NCI-H128 (cell line): Measurements from ENCODE around the gene AKIRIN2.

ENCODE experiments used
- DNase-seq: peaks from one replicate; lab custom pipeline; 2025; ENCODE audit not compliant: unreplicated experiment; lab: John Stamatoyannopoulos, UW

The AKIRIN2 gene

DNA sequence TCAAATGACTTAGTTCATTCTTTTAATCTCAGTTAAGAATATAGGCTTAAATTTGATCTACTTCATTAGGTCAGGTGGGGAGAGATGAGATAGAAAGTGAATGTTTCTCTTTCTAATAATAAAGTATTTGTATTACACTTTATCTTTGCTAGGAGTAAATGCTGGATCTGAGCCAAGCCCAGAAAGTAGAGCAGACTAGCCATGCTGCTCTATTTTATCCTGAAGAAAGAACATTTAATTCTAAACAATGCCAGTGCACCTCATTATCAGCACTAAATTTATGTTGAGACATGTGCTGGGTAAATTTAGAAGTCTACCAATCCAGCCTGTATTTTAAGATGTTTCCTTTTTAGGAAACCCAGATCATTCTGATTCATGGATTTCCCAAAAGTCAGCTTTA lies 43.5 kb downstream of the AKIRIN2 start:
- no peak for DNase-seq

DNA sequence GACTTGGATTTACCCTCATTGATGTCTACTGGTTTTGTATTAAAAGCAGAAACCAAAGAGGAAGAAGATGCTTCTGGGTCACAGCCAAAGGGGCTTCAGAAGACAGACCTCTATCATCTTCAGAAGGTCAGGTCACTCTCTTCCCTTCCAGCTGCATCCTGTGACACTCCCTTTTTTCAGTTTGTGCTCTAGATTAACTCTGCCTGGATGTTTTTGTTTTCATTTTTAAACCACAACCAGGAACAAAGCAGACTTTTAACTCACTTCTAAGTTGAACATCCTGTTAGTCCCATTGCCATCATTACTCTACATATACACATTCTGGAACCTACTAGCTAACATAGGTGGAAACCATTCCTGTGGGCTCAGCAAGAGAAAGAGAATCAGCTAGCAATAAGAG lies 45.2 kb downstream of the AKIRIN2 start:
- no peak for DNase-seq

DNA sequence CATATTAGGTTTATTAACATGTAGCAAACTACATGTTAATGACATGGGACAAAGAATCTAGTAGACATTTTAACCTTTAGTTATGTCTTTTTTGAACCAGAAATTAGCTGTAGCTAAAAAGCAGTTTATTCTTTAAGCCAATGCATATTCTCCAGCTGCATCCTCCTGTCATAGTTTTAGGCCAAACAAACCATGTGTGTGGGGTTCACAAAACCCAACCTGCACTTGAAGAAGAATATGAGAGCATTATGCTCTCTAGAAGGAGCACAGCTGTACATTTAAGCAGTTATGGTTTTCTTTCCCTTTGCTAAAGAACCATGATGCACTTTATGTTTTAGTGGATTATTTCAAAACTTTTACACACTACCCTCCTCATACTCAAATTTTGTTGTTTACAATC lies 46.2 kb downstream of the AKIRIN2 start:
- no peak for DNase-seq

DNA sequence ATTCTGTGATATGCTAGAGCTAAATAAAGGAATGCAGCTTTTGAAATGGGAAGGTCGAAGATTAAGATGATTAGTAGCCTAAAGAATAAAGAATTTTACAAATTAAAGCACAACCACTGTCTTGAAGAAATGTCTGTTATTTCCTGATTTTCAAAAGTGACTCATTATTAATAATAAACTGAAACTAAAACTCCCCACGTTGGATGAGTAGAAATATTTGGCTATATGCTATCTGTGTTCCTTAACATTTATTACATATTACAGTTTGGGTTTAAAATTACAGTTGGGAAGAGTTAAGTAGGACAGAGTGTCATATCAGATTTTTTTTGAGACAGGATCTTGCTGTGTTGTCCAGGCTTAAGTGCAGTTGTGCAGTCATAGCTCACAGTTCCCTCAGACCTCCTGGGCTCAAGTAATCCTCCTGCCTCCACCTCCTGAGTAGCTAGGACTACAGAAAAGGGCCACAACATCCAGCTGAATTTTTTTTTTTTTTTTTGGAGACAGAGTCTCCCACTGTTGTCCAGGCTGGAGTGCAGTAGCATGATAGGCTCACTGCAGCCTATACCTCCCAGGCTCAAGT lies 47.1 kb downstream of the AKIRIN2 start:
- DNase-seq = no peak

DNA sequence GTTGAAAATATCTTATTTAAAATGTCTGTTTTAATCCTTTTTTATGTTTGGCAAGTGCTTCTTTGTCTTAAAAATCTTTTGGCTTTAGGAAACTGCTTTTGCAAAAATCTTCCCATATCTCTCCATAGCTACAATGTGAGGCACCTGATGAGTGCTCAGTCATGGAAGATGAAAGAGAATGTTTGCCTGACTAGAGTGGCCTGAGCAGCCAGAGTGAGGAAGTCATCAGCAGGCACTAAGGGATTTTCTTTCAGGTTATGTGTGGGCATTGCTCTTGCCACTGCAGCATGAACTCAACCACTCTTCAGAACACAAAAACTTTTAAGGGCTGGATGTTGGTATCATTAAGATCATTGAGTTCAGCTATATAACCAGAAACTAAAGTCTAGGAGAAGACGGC lies 47.9 kb downstream of the AKIRIN2 start:
- no peak for DNase-seq

DNA sequence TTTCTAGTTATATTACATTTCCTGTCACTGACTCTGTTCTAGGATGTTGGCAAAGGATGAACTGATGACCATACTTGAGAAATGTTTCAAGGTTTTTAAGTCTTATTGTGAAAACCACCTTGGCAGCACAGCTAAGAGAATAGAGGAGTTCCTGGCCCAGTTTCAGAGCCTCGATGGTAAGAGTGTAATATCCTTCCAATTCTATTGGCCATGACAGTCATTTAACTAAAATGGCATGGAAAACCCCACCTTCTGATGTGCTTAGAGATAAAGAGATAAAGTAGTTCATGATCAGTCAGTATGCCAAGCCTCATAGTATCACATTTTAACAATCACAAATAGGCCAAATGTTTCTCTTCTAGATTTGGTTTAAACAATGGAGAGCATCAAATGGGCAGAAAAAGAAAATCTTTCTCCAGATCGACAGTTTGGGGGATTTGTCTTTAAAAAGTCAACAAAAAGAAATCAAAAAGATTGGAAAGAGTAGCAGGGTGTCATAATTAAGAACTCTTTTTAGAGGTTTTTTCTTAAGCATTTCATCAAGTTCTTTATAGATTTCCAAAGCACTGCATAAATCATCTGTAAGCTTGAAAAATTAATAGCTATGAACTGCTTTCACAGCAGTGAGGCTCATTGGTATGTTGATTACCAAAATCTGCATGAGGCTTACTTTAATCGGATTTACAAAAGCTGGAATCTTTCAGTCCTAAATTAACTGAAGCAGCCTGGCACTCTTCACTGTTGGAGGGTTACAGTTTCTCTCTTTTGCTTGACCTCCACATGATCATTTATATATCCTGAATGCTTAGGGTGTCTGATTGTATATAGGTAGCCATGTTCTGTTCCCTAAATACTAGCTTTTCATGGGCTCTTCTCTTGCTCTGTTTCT lies 48.7 kb downstream of the AKIRIN2 start:
- DNase-seq = no peak

DNA sequence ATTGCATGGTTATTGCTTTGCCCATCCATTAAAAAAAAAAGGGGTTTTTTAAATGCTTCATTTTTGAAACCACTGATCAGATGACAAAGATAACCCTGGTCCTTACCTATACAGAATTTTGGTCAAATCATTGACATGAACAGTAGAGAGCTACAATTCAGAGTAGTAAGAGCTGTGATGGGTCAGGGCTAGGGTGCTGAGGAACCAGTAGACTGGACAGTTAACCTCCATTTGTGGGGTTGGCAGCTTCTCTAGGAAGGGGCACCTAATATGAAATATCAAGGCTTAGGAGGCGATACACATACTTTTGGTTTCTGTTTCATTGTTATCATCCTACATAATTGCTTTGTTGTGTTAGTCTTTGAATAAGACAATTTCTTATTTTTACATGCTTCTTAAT lies 57.0 kb downstream of the AKIRIN2 start:
- DNase-seq = no peak

DNA sequence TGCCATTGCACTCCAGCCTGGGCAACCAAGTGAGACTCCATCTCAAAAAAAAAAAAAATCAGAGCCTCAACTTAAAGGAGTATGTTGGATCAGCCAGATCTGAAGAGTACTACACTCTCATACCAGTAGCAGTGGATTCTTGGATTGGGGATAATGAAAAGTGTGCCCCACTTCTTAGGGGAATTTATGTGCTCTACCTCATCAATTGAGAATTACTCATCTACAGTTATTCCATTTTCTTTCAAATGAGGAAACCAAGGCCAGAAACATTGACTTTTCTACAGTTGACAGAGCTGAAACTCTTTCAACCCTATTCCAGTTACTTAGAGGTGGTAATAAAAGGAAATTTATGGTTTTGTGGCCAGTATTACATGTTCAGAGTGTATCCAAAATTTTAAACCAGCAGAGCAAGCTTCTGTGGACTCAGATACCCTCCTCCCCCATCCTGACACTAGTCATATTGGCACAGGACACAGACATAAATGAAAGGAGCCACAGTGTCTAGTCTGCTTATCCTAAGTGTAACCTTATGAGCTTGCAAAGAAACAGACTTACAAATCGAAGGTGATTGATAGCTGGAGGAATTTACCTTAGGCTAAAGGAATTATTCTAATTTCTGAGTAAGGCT lies 60.9 kb downstream of the AKIRIN2 start:
- no peak for DNase-seq

DNA sequence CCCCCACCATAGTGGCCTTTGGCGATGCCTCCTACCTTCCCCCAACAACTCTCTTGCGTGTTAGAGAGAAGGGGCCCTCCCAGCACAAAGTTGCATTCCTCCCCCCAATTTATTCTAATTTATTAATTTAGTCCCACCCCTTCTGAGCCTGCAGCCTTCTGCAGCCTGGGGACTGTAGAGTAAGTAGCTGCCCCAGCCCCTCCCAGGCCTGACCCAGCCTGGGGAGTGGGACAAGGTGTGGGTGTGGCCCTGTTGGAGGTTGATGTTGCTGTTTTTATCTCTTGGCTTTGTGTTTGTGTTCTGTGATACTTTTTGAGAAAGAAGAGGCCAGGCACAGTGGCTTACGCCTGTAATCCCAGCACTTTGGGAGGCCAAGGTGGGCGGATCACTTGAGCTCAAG lies 62.7 kb downstream of the AKIRIN2 start:
- no peak for DNase-seq

DNA sequence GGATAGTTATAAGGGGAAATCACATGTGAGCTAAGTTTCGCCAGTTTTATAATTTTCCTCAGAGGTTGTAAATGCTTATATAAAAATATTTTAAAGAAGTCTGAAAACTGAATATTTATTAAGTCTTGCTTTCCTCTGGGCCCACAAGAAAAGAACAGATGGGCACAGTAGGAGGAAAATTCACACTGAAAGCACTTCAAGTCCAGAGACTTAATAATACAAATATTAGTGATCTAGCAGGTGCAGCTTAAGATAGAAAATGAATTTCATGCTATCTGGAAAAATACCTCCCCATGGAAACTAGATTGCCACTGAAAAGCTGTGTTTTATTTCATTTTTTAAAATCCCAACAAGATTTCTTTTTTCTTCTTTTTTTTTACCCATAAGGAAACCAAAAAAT lies 64.9 kb downstream of the AKIRIN2 start:
- no peak for DNase-seq

DNA sequence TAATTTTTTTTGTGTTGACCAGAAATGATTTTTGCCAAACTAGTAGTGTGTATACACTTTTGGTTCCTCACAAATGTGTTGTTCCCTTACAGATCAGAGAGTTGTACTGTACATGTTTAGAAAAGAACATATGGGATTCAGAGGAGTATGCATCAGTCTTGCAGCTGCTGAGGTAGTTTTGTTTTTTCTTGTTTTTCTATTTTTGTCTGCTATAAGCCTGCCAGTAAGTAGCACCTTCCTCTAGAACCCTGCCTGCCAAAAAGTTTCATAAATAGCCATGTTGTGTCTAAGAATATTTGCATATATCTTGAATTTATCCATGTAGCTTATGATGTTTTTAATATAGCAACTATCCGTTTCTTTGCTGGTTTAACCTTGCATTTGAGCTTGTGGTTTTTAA lies 65.7 kb downstream of the AKIRIN2 start:
- DNase-seq = no peak

DNA sequence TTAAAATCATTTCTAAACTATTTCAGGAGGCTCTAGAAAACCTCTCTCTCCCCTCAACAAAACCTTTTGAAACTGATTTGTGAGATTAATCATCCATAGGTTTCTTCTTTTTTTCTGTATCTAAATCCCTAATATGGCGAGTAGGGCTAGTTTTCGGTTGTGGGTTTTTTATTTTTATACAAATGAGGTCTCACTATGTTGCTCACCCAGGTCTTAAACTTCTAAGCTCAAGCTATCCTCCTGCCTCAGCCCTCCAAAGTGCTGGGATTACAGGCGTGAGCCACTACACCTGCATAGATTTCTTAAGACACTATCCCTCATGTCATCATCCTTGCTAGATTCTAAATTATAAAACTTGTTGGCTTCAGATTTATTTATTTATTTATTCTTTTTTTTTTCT lies 68.2 kb downstream of the AKIRIN2 start:
- DNase-seq = no peak

DNA sequence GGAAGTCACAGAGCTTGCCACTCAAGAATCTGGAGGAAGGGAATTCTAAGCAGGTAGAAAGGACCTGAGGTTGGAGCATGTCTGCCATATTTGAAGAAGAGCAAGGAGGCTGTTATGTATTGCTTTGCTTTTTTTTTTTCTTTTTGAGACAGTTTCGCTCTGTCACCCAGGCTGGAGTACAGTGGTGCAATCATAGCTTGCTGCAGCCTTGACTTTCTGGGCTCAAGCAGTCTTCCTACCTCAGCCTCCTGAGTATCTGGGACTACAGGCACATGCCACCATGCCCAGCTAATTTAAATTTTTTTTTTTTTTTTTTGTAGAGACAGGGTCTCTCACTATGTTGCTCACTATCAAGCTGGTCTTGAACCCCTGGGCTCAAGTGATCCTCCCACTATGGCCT lies 71.3 kb downstream of the AKIRIN2 start:
- DNase-seq = no peak

DNA sequence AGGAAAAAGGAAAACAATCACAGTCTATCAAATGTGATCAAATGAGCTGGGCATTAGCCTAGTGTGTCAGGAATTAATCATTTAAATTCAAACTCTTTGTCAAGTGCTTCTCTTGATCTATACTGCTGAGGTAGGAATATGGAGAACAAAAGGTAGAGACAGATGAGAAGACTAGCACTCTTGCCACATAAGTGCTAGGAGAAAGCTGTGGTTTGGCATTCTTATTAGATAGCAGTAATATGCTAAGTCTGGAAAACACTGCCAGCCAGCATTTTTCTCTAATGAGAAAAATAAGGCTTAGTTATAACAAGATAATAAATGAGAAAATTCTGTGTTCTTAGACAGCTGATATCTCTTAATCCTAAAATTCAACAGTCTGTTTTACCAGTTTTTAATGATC lies 73.2 kb downstream of the AKIRIN2 start:
- DNase-seq = no peak

DNA sequence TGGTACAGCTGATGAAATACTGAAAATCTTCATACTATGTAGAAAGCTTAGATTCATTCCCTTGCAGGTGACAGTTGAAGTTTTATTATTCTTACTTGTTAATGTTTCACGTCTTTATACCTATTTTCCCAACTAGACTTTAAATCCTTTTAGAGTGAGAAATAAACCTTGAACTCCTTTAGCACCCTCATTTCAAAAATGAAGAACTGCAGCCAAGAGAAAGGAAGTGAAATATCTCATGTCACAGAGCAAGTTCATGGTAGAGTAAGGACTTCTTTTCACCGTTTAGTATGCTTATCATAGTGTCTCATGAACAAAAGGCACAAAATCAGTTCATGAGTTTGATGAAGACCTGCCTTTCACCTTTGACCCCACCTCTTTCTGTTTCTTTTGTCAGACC lies 73.6 kb downstream of the AKIRIN2 start:
- no peak for DNase-seq
